HG03039 (cell line): Measurements from ENCODE around the gene MT2A.

Experiments
- ATAC-seq: cut with Tn5 transposase; IDR thresholded peaks from one replicate; pipeline ENCODE4 v1.9.1; 2021; ENCODE audit warnings: mild to moderate bottlenecking, moderate library complexity; ENCODE audit not compliant: unreplicated experiment

The MT2A gene

GRCh38 chr16:56594292-56594619 lies 14.1 kb upstream of the MT2A start:
- ATAC-seq: no peak

- ATAC-seq: no peak
These were observed 7.9 kb upstream of the MT2A start for GRCh38 chr16:56600398-56600999.

- no peak for ATAC-seq
These were observed 7.1 kb upstream of the MT2A start for GRCh38 chr16:56601325-56601724.

- ATAC-seq: no peak
These were observed 4.8 kb upstream of the MT2A start for GRCh38 chr16:56603589-56603988.

- no peak for ATAC-seq
These were observed 3.4 kb upstream of the MT2A start for GRCh38 chr16:56604966-56605365.

GRCh38 chr16:56605475-56605874 lies 2.9 kb upstream of the MT2A start:
- ATAC-seq: no peak

- no peak for ATAC-seq
These were observed 2.3 kb upstream of the MT2A start for GRCh38 chr16:56606071-56606475.

GRCh38 chr16:56606476-56607108 lies 1.8 kb upstream of the MT2A start:
- ATAC-seq: no peak

GRCh38 chr16:56607109-56607618 lies 1.2 kb upstream of the MT2A start:
- ATAC-seq: no peak

GRCh38 chr16:56607675-56608042 lies 725 bp upstream of the MT2A start:
- ATAC-seq: no peak

- ATAC-seq: no peak
These were observed 585 bp downstream of the MT2A start for GRCh38 chr16:56608876-56609462.

GRCh38 chr16:56609463-56609921 lies 1.1 kb downstream of the MT2A start:
- ATAC-seq: no peak

- no peak for ATAC-seq
These were observed 1.7 kb downstream of the MT2A start for GRCh38 chr16:56610017-56610608.

- ATAC-seq: no peak
These were observed 2.3 kb downstream of the MT2A start for GRCh38 chr16:56610609-56611111.

- no peak for ATAC-seq
These were observed 3.0 kb downstream of the MT2A start for GRCh38 chr16:56611281-56611833.

- ATAC-seq: no peak
These were observed 5.3 kb downstream of the MT2A start for GRCh38 chr16:56613706-56614105.

GRCh38 chr16:56614549-56614991 lies 6.2 kb downstream of the MT2A start:
- no peak for ATAC-seq

GRCh38 chr16:56615353-56615752 lies 7.0 kb downstream of the MT2A start:
- no peak for ATAC-seq

GRCh38 chr16:56616608-56617211 lies 8.3 kb downstream of the MT2A start:
- ATAC-seq: no peak

GRCh38 chr16:56617212-56618085 lies 9.1 kb downstream of the MT2A start:
- ATAC-seq: no peak
